Measurements from ENCODE around the gene AP2A2. TPM values are rescaled to one million over a fixed set of nuclear protein-coding genes. Genes with fewer than 3 reads are reported as not detected.
"Not testable (repeated sequence)": the region's sequence is repeated elsewhere in the genome, so short reads cannot be mapped to it uniquely, and the experiment has no call there.

The AP2A2 gene
- total RNA-seq, 1 experiment from 2014 or later = 92.9 TPM

DNA sequence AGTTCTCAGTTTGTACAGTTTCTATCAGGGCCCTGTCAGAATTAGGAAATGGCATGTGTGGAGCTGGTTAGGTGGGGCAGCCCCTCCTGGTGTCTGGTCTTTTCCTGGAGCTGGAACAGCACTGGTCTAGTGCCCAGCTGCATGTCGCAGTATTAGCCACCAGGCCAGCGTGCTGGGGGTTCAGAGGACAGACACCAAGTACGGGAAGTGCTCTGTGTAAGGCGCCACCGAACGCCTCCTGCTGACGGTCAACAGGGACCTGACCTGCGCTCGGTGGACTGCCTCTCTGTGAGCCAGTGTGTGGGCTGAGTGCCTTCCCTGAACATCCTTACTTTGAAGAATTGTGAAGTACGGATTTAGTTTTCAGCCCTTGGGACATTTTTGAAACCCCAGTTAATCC is 33.9 kb downstream of the AP2A2 start:
- intact Hi-C loops (cut with micrococcal nuclease; ENCODE audit: unreplicated experiment) = no loop called here
- peaks cover 34% of the 10 kb centered on the region for H3K36me3 Mint-ChIP-seq (ENCODE audit: insufficient read depth, unreplicated experiment)
- H3K27ac Mint-ChIP-seq (ENCODE audit: unreplicated experiment) = no peak overlapping the region

DNA sequence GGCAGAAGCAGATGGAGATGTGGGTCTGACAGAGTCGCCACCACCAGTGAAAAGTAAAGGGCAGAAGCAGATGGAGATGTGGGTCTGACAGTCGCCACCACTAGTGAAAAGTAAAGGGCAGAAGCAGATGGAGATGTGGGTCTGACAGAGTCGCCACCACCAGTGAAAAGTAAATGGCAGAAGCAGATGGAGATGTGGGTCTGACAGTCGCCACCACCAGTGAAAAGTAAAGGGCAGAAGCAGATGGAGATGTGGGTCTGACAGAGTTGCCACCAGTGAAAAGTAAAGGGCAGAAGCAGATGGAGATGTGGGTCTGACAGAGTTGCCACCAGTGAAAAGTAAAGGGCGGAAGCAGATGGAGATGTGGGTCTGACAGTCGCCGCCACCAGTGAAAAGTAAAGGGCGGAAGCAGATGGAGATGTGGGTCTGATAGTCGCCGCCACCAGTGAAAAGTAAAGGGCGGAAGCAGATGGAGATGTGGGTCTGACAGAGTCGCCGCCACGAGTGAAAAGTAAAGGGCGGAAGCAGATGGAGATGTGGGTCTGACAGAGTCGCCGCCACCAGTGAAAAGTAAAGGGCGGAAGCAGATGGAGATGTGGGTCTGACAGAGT is 35.7 kb downstream of the AP2A2 start:
- H3K4me3 Mint-ChIP-seq (ENCODE audit: low read depth, unreplicated experiment); intact Hi-C loops (cut with micrococcal nuclease; ENCODE audit: unreplicated experiment); H3K9me3 Mint-ChIP-seq (ENCODE audit: low read depth, unreplicated experiment); H3K4me1 Mint-ChIP-seq (ENCODE audit: low read depth, unreplicated experiment); H3K27me3 Mint-ChIP-seq (ENCODE audit: unreplicated experiment); H3K27ac Mint-ChIP-seq (ENCODE audit: unreplicated experiment); CTCF ChIA-PET; DNase-seq; BruUV-seq (replicated peaks): not testable (repeated sequence)
- H3K36me3 Mint-ChIP-seq (ENCODE audit: insufficient read depth, unreplicated experiment) = peaks cover 28% of the 10 kb centered on the region

More for the DNA sequence above, 33.9 kb downstream of the AP2A2 start:
- CTCF ChIA-PET = interaction anchor here (0.7 kb wide), 1 partner anchor 24 kb away, joined by 3 read pairs; no protein-coding TSS in a partner anchor
- peaks cover 16% of the 10 kb centered on the region for H3K4me1 Mint-ChIP-seq (ENCODE audit: low read depth, unreplicated experiment)
- no peak overlapping the region for H3K4me3 Mint-ChIP-seq (ENCODE audit: low read depth, unreplicated experiment)
- no peak for DNase-seq
- TF ChIP-seq, protein P1, sequence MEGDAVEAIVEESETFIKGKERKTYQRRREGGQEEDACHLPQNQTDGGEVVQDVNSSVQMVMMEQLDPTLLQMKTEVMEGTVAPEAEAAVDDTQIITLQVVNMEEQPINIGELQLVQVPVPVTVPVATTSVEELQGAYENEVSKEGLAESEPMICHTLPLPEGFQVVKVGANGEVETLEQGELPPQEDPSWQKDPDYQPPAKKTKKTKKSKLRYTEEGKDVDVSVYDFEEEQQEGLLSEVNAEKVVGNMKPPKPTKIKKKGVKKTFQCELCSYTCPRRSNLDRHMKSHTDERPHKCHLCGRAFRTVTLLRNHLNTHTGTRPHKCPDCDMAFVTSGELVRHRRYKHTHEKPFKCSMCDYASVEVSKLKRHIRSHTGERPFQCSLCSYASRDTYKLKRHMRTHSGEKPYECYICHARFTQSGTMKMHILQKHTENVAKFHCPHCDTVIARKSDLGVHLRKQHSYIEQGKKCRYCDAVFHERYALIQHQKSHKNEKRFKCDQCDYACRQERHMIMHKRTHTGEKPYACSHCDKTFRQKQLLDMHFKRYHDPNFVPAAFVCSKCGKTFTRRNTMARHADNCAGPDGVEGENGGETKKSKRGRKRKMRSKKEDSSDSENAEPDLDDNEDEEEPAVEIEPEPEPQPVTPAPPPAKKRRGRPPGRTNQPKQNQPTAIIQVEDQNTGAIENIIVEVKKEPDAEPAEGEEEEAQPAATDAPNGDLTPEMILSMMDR (IDR thresholded peaks at IDR 0.05; ENCODE audit: unreplicated experiment) = no peak
- no peaks in the 10 kb centered on the region for H3K27me3 Mint-ChIP-seq (ENCODE audit: unreplicated experiment)
- H3K9me3 Mint-ChIP-seq (ENCODE audit: low read depth, unreplicated experiment) = no peaks in the 10 kb centered on the region
- no TSS peak for BruUV-seq (replicated peaks)

DNA sequence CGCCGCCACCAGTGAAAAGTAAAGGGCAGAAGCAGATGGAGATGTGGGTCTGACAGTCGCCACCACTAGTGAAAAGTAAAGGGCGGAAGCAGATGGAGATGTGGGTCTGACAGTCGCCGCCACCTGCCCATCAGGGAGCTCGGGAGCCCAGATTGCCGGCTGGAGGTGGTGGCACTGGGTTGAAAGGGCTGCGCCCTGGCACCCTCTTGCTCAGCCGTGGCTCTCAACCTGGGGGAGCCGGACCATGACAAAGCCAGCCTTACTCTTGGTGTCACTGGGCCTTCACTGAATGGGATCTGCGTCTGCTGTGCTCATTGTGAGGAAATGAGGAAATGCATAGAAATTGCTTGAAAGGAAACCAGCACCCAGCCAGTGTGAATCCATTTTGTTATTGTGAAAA is 36.3 kb downstream of the AP2A2 start:
- intact Hi-C loops (cut with micrococcal nuclease; ENCODE audit: unreplicated experiment) = no loop called here
- H3K27ac Mint-ChIP-seq (ENCODE audit: unreplicated experiment) = no peak overlapping the region
- no peaks in the 10 kb centered on the region for H3K9me3 Mint-ChIP-seq (ENCODE audit: low read depth, unreplicated experiment)
- CTCF ChIA-PET = no interaction called here
- peaks cover 31% of the 10 kb centered on the region for H3K36me3 Mint-ChIP-seq (ENCODE audit: insufficient read depth, unreplicated experiment)
- no peak for DNase-seq
- BruUV-seq (replicated peaks) = no TSS peak
- no peaks in the 10 kb centered on the region for H3K27me3 Mint-ChIP-seq (ENCODE audit: unreplicated experiment)
- H3K4me1 Mint-ChIP-seq (ENCODE audit: low read depth, unreplicated experiment) = no peaks in the 10 kb centered on the region
- H3K4me3 Mint-ChIP-seq (ENCODE audit: low read depth, unreplicated experiment) = no peak overlapping the region
- TF ChIP-seq, protein P1 (IDR thresholded peaks at IDR 0.05; ENCODE audit: unreplicated experiment) = no peak

DNA sequence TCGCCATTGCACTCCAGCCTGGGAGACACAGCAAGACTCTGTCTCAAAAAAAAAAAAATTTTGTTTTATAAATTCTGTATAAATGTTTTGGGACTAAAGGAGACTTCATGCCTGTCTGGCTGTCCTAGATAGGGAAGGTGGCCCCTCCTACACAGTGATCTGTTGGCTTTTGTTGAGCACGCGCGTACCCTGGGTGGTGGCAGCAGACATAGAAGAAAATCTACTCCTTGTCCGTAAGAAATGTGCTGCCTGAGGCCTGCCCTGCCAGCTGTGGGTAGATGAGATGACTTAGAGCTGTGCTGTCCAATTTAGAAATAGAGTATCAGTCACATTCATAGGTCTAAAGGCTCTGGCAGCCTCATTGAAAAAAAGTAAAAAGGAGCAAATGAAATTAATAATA is 37.0 kb downstream of the AP2A2 start:
- BruUV-seq (replicated peaks) = no TSS peak
- Mint-ChIP-seq H3K27me3 (ENCODE audit: unreplicated experiment) (no peaks in the 10 kb centered on the region), H3K27ac (ENCODE audit: unreplicated experiment) (no peak overlapping the region), H3K36me3 (ENCODE audit: insufficient read depth, unreplicated experiment) (peaks cover 34% of the 10 kb centered on the region), H3K4me1 (ENCODE audit: low read depth, unreplicated experiment) (no peaks in the 10 kb centered on the region), H3K4me3 (ENCODE audit: low read depth, unreplicated experiment) (no peak overlapping the region), H3K9me3 (ENCODE audit: low read depth, unreplicated experiment) (no peaks in the 10 kb centered on the region)
- no peak for DNase-seq
- TF ChIP-seq, protein P1 (IDR thresholded peaks at IDR 0.05; ENCODE audit: unreplicated experiment) = no peak
- intact Hi-C loops (cut with micrococcal nuclease; ENCODE audit: unreplicated experiment) = no loop called here
- CTCF ChIA-PET = no interaction called here

DNA sequence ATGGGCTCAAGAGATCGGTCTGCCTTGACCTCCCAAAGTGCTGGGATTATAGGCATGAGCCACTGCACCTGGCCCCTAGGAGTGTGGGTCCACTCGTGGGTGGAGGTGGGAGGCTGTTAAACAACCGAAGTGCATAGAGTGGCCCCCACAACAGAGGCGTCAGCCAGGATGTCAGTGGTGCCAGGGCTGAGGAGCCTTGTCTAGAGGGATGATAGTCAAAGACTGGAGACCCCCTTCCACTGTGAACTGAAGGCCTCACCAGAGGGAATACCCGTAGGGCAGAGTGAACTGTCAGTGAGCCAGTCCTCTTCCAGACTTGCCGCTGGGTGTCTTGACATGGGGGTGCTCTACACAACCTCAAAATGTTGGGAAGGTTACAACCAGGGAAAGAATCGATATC is 38.2 kb downstream of the AP2A2 start:
- no peak for DNase-seq
- Mint-ChIP-seq H3K27ac (ENCODE audit: unreplicated experiment) (no peak overlapping the region), H3K4me1 (ENCODE audit: low read depth, unreplicated experiment) (no peaks in the 10 kb centered on the region), H3K36me3 (ENCODE audit: insufficient read depth, unreplicated experiment) (peaks cover 36% of the 10 kb centered on the region), H3K27me3 (ENCODE audit: unreplicated experiment) (no peaks in the 10 kb centered on the region), H3K9me3 (ENCODE audit: low read depth, unreplicated experiment) (no peaks in the 10 kb centered on the region), H3K4me3 (ENCODE audit: low read depth, unreplicated experiment) (no peak overlapping the region)
- TF ChIP-seq, protein P1 (IDR thresholded peaks at IDR 0.05; ENCODE audit: unreplicated experiment) = no peak
- intact Hi-C loops (cut with micrococcal nuclease; ENCODE audit: unreplicated experiment) = no loop called here
- CTCF ChIA-PET = no interaction called here
- no TSS peak for BruUV-seq (replicated peaks)
